Fibroblast of the aortic adventitia (primary cell): ENCODE data around the gene GPR176. TPM values are rescaled to one million over a fixed set of nuclear protein-coding genes. Genes with fewer than 3 reads are reported as not detected.
A peak's percentile ranks its signal among the peaks of the same experiment; 100 is the strongest.

ENCODE experiments used
- DNase-seq: peaks from one replicate; pipeline ENCODE4 v3.0.0-alpha.2; 2010; ENCODE audit warnings: low read depth
- H3K4me3 ChIP-seq: 2 replicates; pipeline ENCODE4 v1.5.1; 2011; ENCODE audit warnings: low read depth, mild to moderate bottlenecking, control low read depth, low read length, moderate library complexity
- CTCF ChIP-seq: IDR thresholded peaks from 2 replicates; pipeline ENCODE4 v1.5.1; 2011; ENCODE audit warnings: mild to moderate bottlenecking, low read length, control low read depth, inconsistent platforms; ENCODE audit not compliant: insufficient read depth
- total RNA-seq: library from RNA; depleted of rRNA; stranded (reverse); fragments of >200 nt; gene quantifications from 2 replicates; pipeline ENCODE4 v1.2.3, GENCODE V29; 2012; ENCODE audit warnings: low replicate concordance

Gene GPR176
- total RNA-seq, 1 donor: 160 TPM

- no peak for DNase-seq
- no peak for TF ChIP-seq CTCF
- H3K4me3 ChIP-seq: no peak overlapping the region
Measured at GRCh38 chr15:39830166-39830565, 89.9 kb downstream of the GPR176 start.

- no peak overlapping the region for H3K4me3 ChIP-seq
- no peak for TF ChIP-seq CTCF
- DNase-seq: peak; percentile 60
Measured at GRCh38 chr15:39828374-39828931, 91.6 kb downstream of the GPR176 start.

GRCh38 chr15:39826975-39827374 lies 93.1 kb downstream of the GPR176 start:
- no peak for DNase-seq
- TF ChIP-seq CTCF: no peak
- no peak overlapping the region for H3K4me3 ChIP-seq

GRCh38 chr15:39823634-39824033 lies 96.4 kb downstream of the GPR176 start:
- H3K4me3 ChIP-seq: no peak overlapping the region

GRCh38 chr15:39820050-39820602 lies 99.9 kb downstream of the GPR176 start:
- no peak for TF ChIP-seq CTCF
- DNase-seq: no peak
- no peak overlapping the region for H3K4me3 ChIP-seq

More at GRCh38 chr15:39823634-39824033, 96.4 kb downstream of the GPR176 start:
- no peak for DNase-seq
- TF ChIP-seq CTCF: no peak

GRCh38 chr15:39819533-39819932 lies 100.5 kb downstream of the GPR176 start:
- TF ChIP-seq CTCF: no peak
- DNase-seq: no peak
- no peak overlapping the region for H3K4me3 ChIP-seq

GRCh38 chr15:39817892-39818291 lies 102.2 kb downstream of the GPR176 start:
- TF ChIP-seq CTCF: no peak
- DNase-seq: peak; percentile 11
- H3K4me3 ChIP-seq: no peak overlapping the region
